AG04449 (cell line): Measurements from ENCODE around the gene PGA4.
"Not testable (repeated sequence)": the region's sequence is repeated elsewhere in the genome, so short reads cannot be mapped to it uniquely, and the experiment has no call there.

Source experiments
- CTCF ChIA-PET: fragments of 350-600 bp; formaldehyde crosslinking; extraction: SDS; loops from one replicate; lab custom pipeline; 2021; ENCODE audit warnings: antibody characterized with exemption; lab: Yijun Ruan, JAX
- POLR2A ChIA-PET: fragments of 400-600, 350-600 bp; formaldehyde crosslinking; extraction: SDS; loops from one replicate; lab custom pipeline; 2020; ENCODE audit warnings: antibody characterized with exemption, inconsistent platforms; lab: Yijun Ruan, JAX
- DNase-seq: peaks from one replicate; pipeline ENCODE4 v3.0.0-alpha.2; 2010; ENCODE audit warnings: low read depth, low spot score
- H3K4me3 ChIP-seq: 2 replicates; pipeline ENCODE4 v1.5.1; 2011; ENCODE audit warnings: low read depth, mild to moderate bottlenecking, control low read depth, low read length
- TF ChIP-seq, protein P1 (sequence below): IDR thresholded peaks from one replicate; pipeline ENCODE4 v1.5.1; 2011; ENCODE audit warnings: mild to moderate bottlenecking, moderate library complexity, low read length, control low read depth, inconsistent platforms; ENCODE audit not compliant: insufficient read depth; ENCODE audit errors: missing control alignments

The PGA4 gene

DNA sequence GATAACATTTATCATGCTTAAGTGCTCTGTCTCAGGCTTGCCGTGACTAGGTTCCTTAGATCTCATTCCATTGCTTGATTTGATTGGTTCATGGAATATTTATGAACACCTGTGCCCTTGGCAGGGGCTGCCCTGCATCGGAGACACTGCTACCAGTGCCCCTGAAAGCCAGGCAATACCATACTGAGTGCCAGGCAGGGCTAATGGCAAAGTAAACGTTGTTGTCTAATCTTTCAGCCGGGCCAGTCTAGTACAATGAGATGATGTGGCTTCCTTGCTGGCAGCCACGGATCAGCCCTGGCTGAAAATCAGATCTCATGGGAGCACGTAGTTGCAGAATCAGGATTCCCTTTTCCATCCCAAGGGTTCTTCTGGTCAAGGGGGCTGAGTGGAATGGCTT is 23.8 kb upstream of the PGA4 start:
- DNase-seq, result no peak
- TF ChIP-seq, protein P1, sequence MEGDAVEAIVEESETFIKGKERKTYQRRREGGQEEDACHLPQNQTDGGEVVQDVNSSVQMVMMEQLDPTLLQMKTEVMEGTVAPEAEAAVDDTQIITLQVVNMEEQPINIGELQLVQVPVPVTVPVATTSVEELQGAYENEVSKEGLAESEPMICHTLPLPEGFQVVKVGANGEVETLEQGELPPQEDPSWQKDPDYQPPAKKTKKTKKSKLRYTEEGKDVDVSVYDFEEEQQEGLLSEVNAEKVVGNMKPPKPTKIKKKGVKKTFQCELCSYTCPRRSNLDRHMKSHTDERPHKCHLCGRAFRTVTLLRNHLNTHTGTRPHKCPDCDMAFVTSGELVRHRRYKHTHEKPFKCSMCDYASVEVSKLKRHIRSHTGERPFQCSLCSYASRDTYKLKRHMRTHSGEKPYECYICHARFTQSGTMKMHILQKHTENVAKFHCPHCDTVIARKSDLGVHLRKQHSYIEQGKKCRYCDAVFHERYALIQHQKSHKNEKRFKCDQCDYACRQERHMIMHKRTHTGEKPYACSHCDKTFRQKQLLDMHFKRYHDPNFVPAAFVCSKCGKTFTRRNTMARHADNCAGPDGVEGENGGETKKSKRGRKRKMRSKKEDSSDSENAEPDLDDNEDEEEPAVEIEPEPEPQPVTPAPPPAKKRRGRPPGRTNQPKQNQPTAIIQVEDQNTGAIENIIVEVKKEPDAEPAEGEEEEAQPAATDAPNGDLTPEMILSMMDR, result no peak
- ChIA-PET CTCF (interaction anchor here (0.6 to 3.1 kb wide), 2 partner anchors 11 to 25 kb away, joined by 4 to 22 read pairs; no protein-coding TSS in a partner anchor), POLR2A (no interaction called here)
- H3K4me3 ChIP-seq, result no peak overlapping the region

DNA sequence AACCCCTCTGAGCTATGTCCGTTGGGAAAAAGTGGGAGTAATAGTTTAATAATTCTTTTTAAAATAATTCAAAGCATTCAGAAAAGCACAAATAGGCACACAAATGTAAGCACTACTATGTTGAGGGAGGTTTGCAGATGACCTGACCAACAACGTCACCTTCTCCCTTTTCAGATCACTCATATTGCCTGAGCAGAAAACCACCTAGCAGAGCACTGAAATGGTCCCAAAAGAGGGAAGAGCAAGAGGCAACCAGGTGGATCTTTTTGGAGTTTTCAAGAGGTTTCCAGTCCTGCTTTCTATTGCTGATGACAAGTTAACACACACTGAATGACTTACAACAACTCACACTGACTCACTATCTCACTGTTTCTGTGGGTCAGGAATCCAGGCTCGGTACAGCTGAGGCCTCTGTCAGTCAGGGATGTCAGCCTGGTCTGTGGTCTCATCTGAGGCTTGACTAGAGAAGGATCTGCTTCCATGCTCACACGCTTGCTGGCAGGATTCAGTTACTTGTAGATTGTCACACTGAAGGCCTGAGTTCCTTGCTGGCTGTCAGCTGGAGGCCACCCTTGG is 23.1 kb upstream of the PGA4 start:
- POLR2A ChIA-PET, result no interaction called here
- TF ChIP-seq, protein P1, result no peak
- CTCF ChIA-PET, result interaction anchor here (1.0 kb wide), 1 partner anchor 368 kb away, joined by 3 read pairs; no protein-coding TSS in a partner anchor
- H3K4me3 ChIP-seq, result no peak overlapping the region
- no peak for DNase-seq

DNA sequence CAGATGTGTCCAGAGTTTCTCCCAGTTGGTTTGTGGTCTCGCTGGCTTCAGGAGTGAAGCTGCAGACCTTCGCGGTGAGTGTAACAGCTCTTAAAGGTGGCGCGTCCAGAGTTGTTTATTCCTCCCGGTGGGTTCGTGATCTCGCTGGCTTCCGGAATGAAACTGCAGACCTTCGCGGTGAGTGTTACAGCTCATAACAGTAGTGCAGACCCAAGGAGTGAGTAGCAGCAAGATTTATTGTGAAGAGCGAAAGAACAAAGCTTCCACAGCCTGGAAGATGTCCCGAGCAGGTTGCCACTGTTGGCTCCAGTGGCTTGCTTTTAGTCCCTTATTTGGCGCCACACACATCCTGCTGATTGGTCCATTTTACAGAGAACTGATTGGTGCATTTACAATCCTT is 20.7 kb upstream of the PGA4 start:
- no peak overlapping the region for H3K4me3 ChIP-seq
- DNase-seq, result no peak
- ChIA-PET POLR2A (no interaction called here), CTCF (interaction anchor here (0.8 to 0.9 kb wide), 2 partner anchors 14 to 15 kb away, joined by 3 read pairs; no protein-coding TSS in a partner anchor)
- TF ChIP-seq, protein P1, result no peak

DNA sequence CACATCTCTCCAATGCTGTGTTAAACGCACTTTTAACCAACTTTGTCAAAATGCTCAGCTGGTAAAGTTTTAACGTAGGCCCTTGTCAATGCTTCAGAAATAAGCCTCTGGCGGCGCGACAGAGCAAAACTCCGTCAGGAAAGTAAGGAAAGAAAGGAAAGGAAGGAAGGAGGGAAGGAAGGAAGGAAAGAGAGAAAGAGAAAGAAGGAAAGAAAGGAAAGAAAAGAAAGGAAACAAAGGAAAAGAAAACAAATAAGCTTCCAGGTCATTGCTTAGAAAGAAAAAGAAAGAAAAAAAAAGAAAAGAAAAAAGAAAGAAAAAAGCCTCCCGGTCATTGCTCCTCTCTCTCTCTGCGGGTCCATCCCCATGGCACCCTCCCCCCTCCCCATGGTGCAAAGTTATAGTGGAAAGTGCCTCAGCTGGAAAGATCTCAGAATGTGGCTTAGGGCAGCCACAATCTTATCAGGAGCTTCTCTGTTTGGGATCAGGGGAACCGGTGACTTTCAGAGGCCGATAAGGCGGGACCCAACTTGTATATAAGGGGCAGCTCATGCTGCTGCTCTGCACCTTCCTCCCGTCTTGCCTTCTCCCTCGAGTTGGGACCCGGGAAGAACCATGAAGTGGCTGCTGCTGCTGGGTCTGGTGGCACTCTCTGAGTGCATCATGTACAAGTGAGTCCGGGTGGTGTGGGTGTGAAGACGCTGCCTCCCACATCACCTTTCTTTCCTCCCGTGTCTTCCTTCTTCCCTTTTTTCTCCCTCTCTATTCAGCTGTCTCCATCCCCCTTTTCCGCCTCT is 19.0 kb upstream of the PGA4 start, which contains the start of gene PGA3:
Gene PGA3 (plus strand): TSS at position 566 of the 797 bp plus-strand sequence. CDS start 50 bp downstream, at position 616.
- POLR2A ChIA-PET, result interaction anchor here (0.6 kb wide), 1 partner anchor 158 kb away, joined by 4 read pairs; no protein-coding TSS in a partner anchor
- CTCF ChIA-PET, result interaction anchor here (1.4 kb wide), 1 partner anchor 16 kb away, joined by 3 read pairs; no protein-coding TSS in a partner anchor
- H3K4me3 ChIP-seq, DNase-seq: not testable (repeated sequence)

DNA sequence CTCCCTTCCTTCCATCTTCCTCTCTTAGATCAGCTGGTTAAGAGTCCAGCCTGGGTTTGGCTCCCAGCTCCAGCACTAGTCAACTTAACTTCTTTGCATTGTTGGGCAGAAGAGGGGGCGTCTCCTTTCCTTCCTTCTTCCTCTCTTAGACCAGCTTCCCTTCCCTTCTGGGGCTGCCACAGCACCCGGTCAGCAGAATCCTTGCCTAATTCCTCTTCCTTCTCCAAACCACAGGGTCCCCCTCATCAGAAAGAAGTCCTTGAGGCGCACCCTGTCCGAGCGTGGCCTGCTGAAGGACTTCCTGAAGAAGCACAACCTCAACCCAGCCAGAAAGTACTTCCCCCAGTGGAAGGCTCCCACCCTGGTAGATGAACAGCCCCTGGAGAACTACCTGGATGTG is 18.3 kb upstream of the PGA4 start:
- POLR2A ChIA-PET, H3K4me3 ChIP-seq, DNase-seq: not testable (repeated sequence)
- CTCF ChIA-PET, result interaction anchor here (1.4 kb wide), 1 partner anchor 16 kb away, joined by 3 read pairs; no protein-coding TSS in a partner anchor

DNA sequence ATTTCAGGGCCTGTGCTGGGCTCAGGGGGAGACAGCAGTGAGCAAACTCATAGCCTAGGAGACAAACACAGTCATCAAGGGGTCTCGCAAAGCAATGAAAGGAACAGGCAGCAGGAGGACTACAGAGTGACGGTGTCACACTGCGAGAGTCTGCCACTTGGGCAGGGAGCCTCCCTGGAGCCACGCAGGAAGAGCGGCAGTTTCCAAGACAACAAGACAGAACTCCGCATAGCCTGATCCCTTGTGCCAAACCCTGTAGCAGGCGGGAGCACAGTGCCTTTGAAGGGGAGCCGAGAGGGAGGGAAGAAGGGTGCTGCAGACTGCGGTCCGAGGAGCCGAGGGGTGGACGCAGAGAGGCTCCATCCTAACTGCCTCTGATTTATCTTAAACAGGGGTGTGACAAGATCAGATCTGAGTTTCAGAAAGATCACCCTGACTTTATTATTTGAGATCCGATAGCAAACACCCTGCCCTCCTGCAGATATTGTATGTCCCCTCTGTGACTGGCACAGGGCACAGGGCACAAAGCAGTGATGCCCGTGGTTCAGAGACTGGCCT is 17.6 kb upstream of the PGA4 start:
- DNase-seq, H3K4me3 ChIP-seq, POLR2A ChIA-PET, CTCF ChIA-PET: not testable (repeated sequence)

DNA sequence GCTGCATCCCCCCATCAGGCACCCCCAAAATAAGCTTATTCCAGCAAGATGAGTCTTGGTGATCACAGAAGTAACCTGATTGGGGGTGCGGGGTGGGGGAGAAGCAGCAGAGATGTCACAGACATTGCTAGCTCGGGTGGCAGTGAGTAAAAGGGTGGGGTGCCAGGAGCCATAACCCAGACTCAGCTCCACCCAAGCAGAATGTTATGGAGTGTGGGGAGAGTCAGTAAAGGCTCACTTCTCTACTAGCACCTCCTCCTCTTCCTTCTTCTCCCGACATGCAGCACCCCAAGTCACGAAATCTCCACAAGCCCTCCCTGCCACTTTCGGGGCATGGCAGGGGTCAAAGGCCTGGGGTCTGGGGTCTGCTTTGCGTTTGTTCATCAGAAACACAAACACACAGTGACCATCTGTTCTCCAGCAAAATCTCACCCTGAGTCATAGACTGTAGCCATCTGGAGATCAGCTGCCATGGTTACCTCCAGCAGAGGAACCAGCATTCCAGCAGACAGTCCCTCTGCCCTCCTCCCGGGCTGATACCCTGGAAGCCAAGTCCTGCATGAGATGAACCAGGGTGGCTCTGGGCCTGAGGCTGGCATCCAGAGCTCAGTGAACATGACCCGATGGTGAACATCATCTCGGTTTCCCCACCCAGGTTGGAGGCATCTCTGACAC is 14.4 kb upstream of the PGA4 start:
- DNase-seq, POLR2A ChIA-PET, H3K4me3 ChIP-seq, CTCF ChIA-PET: not testable (repeated sequence)

DNA sequence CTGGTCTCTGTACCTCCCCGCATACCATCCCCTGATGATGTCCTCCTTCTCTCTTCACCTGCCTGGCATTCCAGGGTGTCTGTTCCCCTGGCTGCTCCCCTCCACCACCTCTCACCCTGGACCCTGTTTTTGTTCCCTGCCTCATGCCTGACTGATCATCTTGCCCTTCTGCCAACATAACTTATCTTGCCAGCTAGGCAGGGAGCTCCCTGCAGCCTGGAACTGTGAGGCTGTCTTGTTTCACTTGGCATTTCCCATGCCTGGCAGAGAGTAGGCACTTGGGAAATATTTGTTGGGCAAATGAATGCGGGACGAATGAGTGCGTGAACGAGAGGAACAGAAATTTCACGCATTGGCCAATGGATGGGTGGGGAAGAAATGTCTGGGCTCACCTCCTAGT is 11.5 kb upstream of the PGA4 start:
- H3K4me3 ChIP-seq, POLR2A ChIA-PET, DNase-seq, CTCF ChIA-PET: not testable (repeated sequence)

DNA sequence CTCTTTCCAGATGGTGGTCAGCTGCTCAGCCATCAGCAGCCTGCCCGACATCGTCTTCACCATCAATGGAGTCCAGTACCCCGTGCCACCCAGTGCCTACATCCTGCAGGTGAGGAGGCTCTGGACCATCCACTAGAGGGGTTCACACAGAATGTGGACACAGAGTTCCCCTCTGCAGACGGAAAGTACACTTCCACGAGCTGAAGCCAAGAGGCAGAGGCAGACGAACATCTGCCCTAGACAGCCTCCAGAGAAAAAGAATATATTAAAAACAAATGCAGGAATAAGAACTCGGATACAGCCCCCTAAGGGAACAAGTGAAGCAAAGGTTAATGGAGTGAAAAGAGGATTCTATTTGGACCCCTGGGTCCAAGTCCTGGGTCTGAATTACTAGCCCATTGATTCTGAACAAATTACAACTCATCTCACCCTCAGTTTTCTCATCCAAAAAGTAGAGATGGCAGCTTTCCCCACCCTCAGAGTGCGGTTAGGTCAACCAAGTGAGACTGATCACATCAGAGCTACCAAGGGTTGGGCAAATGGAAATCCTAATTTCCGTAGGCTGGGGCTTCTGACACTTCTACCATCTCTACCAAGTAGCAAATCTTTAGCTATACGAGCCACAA is 10.7 kb upstream of the PGA4 start:
- POLR2A ChIA-PET, DNase-seq, H3K4me3 ChIP-seq, CTCF ChIA-PET: not testable (repeated sequence)

DNA sequence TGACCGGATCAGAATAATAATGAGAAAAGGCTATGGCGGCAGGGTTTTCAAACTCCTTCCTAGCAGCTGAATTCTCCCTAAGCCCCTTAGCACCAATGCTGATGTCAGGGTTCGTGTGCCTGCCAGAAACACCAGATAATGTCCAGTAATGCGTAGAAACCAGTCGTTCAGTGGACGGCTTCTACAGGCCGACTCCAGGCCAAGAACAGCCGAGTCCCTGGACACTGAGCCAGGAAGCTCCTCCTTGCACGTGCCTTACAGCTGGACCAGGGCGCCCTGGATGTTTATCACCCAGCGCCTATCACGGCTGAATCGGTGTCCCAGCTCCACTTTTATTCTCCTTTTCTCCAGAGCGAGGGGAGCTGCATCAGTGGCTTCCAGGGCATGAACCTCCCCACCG is 9.9 kb upstream of the PGA4 start:
- CTCF ChIA-PET, H3K4me3 ChIP-seq, DNase-seq, POLR2A ChIA-PET: not testable (repeated sequence)

DNA sequence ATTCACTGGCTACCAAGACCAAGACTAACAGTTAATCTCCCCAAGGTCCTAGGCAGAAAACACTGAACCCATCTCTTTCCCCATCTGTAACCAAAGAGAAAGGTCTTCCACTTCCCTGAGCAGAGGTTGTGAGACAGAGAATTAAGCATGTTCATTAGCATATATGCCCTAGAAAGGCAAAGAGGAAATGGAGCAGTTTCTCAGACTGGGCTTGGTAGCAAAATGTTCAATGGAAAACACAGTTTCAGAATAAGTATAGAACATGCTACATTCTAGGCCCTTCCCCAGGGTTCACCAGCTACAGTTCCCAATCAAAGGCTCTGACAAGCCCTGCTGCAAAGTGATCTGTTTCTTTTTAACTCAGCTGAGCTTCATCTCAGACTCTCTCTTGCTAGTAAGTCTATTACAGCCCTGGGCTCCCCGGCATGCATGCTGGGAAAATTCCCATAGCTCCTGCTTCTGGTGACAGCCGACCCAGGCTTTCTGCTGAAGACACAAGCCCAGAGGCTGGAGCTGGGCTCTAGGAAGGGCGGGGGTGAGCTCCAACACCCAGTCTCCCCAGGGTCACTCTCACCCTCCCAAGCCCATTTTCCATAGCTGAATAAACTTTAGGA is 8.3 kb upstream of the PGA4 start:
- POLR2A ChIA-PET, H3K4me3 ChIP-seq, CTCF ChIA-PET, DNase-seq: not testable (repeated sequence)
